ENCODE measurements around the gene HMCN1. TPM values are rescaled to one million over a fixed set of nuclear protein-coding genes. Genes with fewer than 3 reads are reported as not detected.

Gene HMCN1
- total and polyA plus RNA-seq, 9 donors, result 7.9 to 22.6 (median 11.2) TPM

GRCh38 chr1:186059311-186059710 is 325.1 kb downstream of the HMCN1 start:
- WGBS (ENCODE audit: insufficient coverage), result no CpG with 5 or more reads among the region's 1 CpG

GRCh38 chr1:186059752-186060151 is 325.6 kb downstream of the HMCN1 start:
- Histone ChIP-seq H3K27me3 (ENCODE audit: control insufficient read depth, insufficient read depth, low read length) (no peaks in the 10 kb centered on the region), H3K36me3 (ENCODE audit: control insufficient read depth, insufficient read depth, low read length) (no peaks in the 10 kb centered on the region), H3K27ac (ENCODE audit: low read length) (no peak overlapping the region), H3K9me3 (replicated peaks; ENCODE audit: control insufficient read depth, low read depth, low read length) (no peaks in the 10 kb centered on the region), H3K4me1 (ENCODE audit: control insufficient read depth, insufficient read depth, low read length) (no peaks in the 10 kb centered on the region), H3K4me3 (ENCODE audit: low read length) (no peak overlapping the region)
- no CpG with 5 or more reads among the region's 4 CpGs for WGBS (ENCODE audit: insufficient coverage)
- DNase-seq, result no peak

More at GRCh38 chr1:186059311-186059710, 325.1 kb downstream of the HMCN1 start:
- H3K36me3 ChIP-seq (ENCODE audit: control insufficient read depth, insufficient read depth, low read length), result no peaks in the 10 kb centered on the region
- H3K4me3 ChIP-seq (ENCODE audit: low read length), result no peak overlapping the region
- no peak overlapping the region for H3K27ac ChIP-seq (ENCODE audit: low read length)
- no peak for DNase-seq
- no peaks in the 10 kb centered on the region for H3K9me3 ChIP-seq (replicated peaks; ENCODE audit: control insufficient read depth, low read depth, low read length)
- H3K4me1 ChIP-seq (ENCODE audit: control insufficient read depth, insufficient read depth, low read length), result no peaks in the 10 kb centered on the region
- H3K27me3 ChIP-seq (ENCODE audit: control insufficient read depth, insufficient read depth, low read length), result no peaks in the 10 kb centered on the region

- no peaks in the 10 kb centered on the region for H3K4me1 ChIP-seq (ENCODE audit: control insufficient read depth, insufficient read depth, low read length)
- no peaks in the 10 kb centered on the region for H3K27me3 ChIP-seq (ENCODE audit: control insufficient read depth, insufficient read depth, low read length)
- H3K27ac ChIP-seq (ENCODE audit: low read length), result no peak overlapping the region
- no peak for DNase-seq
- no peaks in the 10 kb centered on the region for H3K9me3 ChIP-seq (replicated peaks; ENCODE audit: control insufficient read depth, low read depth, low read length)
- H3K4me3 ChIP-seq (ENCODE audit: low read length), result no peak overlapping the region
- H3K36me3 ChIP-seq (ENCODE audit: control insufficient read depth, insufficient read depth, low read length), result no peaks in the 10 kb centered on the region
Measured at GRCh38 chr1:186060226-186060625, 326.0 kb downstream of the HMCN1 start.

GRCh38 chr1:186063091-186063657 is 329.0 kb downstream of the HMCN1 start:
- Histone ChIP-seq H3K4me3 (ENCODE audit: low read length) (no peak overlapping the region), H3K36me3 (ENCODE audit: control insufficient read depth, insufficient read depth, low read length) (no peaks in the 10 kb centered on the region), H3K9me3 (replicated peaks; ENCODE audit: control insufficient read depth, low read depth, low read length) (no peaks in the 10 kb centered on the region), H3K27me3 (ENCODE audit: control insufficient read depth, insufficient read depth, low read length) (no peaks in the 10 kb centered on the region), H3K27ac (ENCODE audit: low read length) (no peak overlapping the region), H3K4me1 (ENCODE audit: control insufficient read depth, insufficient read depth, low read length) (no peaks in the 10 kb centered on the region)
- DNase-seq, result no peak
- no CpG with 5 or more reads among the region's 1 CpG for WGBS (ENCODE audit: insufficient coverage)

GRCh38 chr1:186066411-186066810 is 332.2 kb downstream of the HMCN1 start:
- DNase-seq, result no peak
- no peak overlapping the region for H3K4me3 ChIP-seq (ENCODE audit: low read length)
- no peak overlapping the region for H3K27ac ChIP-seq (ENCODE audit: low read length)
- H3K27me3 ChIP-seq (ENCODE audit: control insufficient read depth, insufficient read depth, low read length), result no peaks in the 10 kb centered on the region
- no peaks in the 10 kb centered on the region for H3K36me3 ChIP-seq (ENCODE audit: control insufficient read depth, insufficient read depth, low read length)
- WGBS (ENCODE audit: insufficient coverage), result 65% methylated on average over 3 of the region's 3 CpGs
- no peaks in the 10 kb centered on the region for H3K9me3 ChIP-seq (replicated peaks; ENCODE audit: control insufficient read depth, low read depth, low read length)
- no peaks in the 10 kb centered on the region for H3K4me1 ChIP-seq (ENCODE audit: control insufficient read depth, insufficient read depth, low read length)

- Histone ChIP-seq H3K27ac (ENCODE audit: low read length) (no peak overlapping the region), H3K4me1 (ENCODE audit: control insufficient read depth, insufficient read depth, low read length) (no peaks in the 10 kb centered on the region), H3K27me3 (ENCODE audit: control insufficient read depth, insufficient read depth, low read length) (no peaks in the 10 kb centered on the region), H3K36me3 (ENCODE audit: control insufficient read depth, insufficient read depth, low read length) (no peaks in the 10 kb centered on the region), H3K9me3 (replicated peaks; ENCODE audit: control insufficient read depth, low read depth, low read length) (no peaks in the 10 kb centered on the region), H3K4me3 (ENCODE audit: low read length) (no peak overlapping the region)
- DNase-seq, result no peak
- WGBS (ENCODE audit: insufficient coverage), result 100% methylated on average over 1 of the region's 1 CpG
Measured at GRCh38 chr1:186073697-186074096, 339.5 kb downstream of the HMCN1 start.

- no peaks in the 10 kb centered on the region for H3K36me3 ChIP-seq (ENCODE audit: control insufficient read depth, insufficient read depth, low read length)
- H3K9me3 ChIP-seq (replicated peaks; ENCODE audit: control insufficient read depth, low read depth, low read length), result no peaks in the 10 kb centered on the region
- no peaks in the 10 kb centered on the region for H3K27me3 ChIP-seq (ENCODE audit: control insufficient read depth, insufficient read depth, low read length)
- WGBS (ENCODE audit: insufficient coverage), result no CpG with 5 or more reads among the region's 4 CpGs
- no peaks in the 10 kb centered on the region for H3K4me1 ChIP-seq (ENCODE audit: control insufficient read depth, insufficient read depth, low read length)
- no peak for DNase-seq
- no peak overlapping the region for H3K4me3 ChIP-seq (ENCODE audit: low read length)
- no peak overlapping the region for H3K27ac ChIP-seq (ENCODE audit: low read length)
Measured at GRCh38 chr1:186076006-186076405, 341.8 kb downstream of the HMCN1 start.

- H3K4me1 ChIP-seq (ENCODE audit: control insufficient read depth, insufficient read depth, low read length), result peaks cover 3% of the 10 kb centered on the region
- no peaks in the 10 kb centered on the region for H3K27me3 ChIP-seq (ENCODE audit: control insufficient read depth, insufficient read depth, low read length)
- H3K4me3 ChIP-seq (ENCODE audit: low read length), result no peak overlapping the region
- H3K27ac ChIP-seq (ENCODE audit: low read length), result no peak overlapping the region
- no CpG with 5 or more reads among the region's 2 CpGs for WGBS (ENCODE audit: insufficient coverage)
- H3K9me3 ChIP-seq (replicated peaks; ENCODE audit: control insufficient read depth, low read depth, low read length), result no peaks in the 10 kb centered on the region
- H3K36me3 ChIP-seq (ENCODE audit: control insufficient read depth, insufficient read depth, low read length), result no peaks in the 10 kb centered on the region
- no peak for DNase-seq
Measured at GRCh38 chr1:186078245-186078644, 344.1 kb downstream of the HMCN1 start.

GRCh38 chr1:186079084-186079684 is 345.0 kb downstream of the HMCN1 start:
- H3K36me3 ChIP-seq (ENCODE audit: control insufficient read depth, insufficient read depth, low read length), result no peaks in the 10 kb centered on the region
- peaks cover 3% of the 10 kb centered on the region for H3K4me1 ChIP-seq (ENCODE audit: control insufficient read depth, insufficient read depth, low read length)
- no peak overlapping the region for H3K4me3 ChIP-seq (ENCODE audit: low read length)
- 53% methylated on average over 3 of the region's 7 CpGs for WGBS (ENCODE audit: insufficient coverage)
- H3K27me3 ChIP-seq (ENCODE audit: control insufficient read depth, insufficient read depth, low read length), result no peaks in the 10 kb centered on the region
- DNase-seq, result no peak
- H3K27ac ChIP-seq (ENCODE audit: low read length), result no peak overlapping the region
- no peaks in the 10 kb centered on the region for H3K9me3 ChIP-seq (replicated peaks; ENCODE audit: control insufficient read depth, low read depth, low read length)

GRCh38 chr1:186082235-186082937 is 348.2 kb downstream of the HMCN1 start:
- H3K27ac ChIP-seq (ENCODE audit: low read length), result no peak overlapping the region

More at GRCh38 chr1:186082235-186082937, 348.2 kb downstream of the HMCN1 start:
- no peaks in the 10 kb centered on the region for H3K27me3 ChIP-seq (ENCODE audit: control insufficient read depth, insufficient read depth, low read length)
- no peaks in the 10 kb centered on the region for H3K36me3 ChIP-seq (ENCODE audit: control insufficient read depth, insufficient read depth, low read length)
- no peaks in the 10 kb centered on the region for H3K9me3 ChIP-seq (replicated peaks; ENCODE audit: control insufficient read depth, low read depth, low read length)
- no peak overlapping the region for H3K4me3 ChIP-seq (ENCODE audit: low read length)
- H3K4me1 ChIP-seq (ENCODE audit: control insufficient read depth, insufficient read depth, low read length), result peaks cover 3% of the 10 kb centered on the region
- 33% methylated on average over 2 of the region's 6 CpGs for WGBS (ENCODE audit: insufficient coverage)
- DNase-seq, result peak; percentile 90

Measured in muscle of leg (tissue), 11 donors.